ENCODE data around the gene EXOC6.
"Not testable (repeated sequence)": the region's sequence is repeated elsewhere in the genome, so short reads cannot be mapped to it uniquely, and the experiment has no call there.

Gene EXOC6

DNA sequence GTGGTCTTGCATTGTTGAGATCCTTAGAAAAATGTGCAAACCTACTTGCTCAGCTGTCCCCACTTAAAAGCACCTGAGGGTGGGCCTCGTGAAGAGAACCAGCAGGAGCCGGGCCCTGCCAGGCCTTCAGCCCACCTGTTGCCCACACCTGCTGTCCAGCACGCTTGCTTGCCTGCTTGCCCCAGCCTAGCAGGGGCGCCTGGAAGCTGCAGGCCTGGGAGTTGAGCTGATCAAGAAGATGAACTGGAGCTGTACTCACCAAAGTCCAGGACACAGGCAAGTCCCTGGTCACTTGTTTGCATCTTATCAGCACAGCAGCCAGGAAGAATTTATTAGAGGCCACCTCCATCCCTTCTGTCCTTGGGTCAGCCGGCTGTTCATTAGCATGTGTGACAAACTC is 248.6 kb downstream of the EXOC6 start:
- no peak overlapping the region for H3K27ac Mint-ChIP-seq (ENCODE audit: low read depth)
- no peaks in the 10 kb centered on the region for H3K9me3 Mint-ChIP-seq
- no peaks in the 10 kb centered on the region for H3K36me3 Mint-ChIP-seq (ENCODE audit: insufficient read depth)
- peaks cover 24% of the 10 kb centered on the region for H3K27me3 Mint-ChIP-seq
- H3K4me3 Mint-ChIP-seq: no peak overlapping the region
- DNase-seq (ENCODE audit: low spot score in 2 of 2): no peak
- H3K4me1 Mint-ChIP-seq: no peaks in the 10 kb centered on the region
- ATAC-seq (replicated peaks; ENCODE audit: extremely low read depth, poor library complexity, severe bottlenecking): no peak

DNA sequence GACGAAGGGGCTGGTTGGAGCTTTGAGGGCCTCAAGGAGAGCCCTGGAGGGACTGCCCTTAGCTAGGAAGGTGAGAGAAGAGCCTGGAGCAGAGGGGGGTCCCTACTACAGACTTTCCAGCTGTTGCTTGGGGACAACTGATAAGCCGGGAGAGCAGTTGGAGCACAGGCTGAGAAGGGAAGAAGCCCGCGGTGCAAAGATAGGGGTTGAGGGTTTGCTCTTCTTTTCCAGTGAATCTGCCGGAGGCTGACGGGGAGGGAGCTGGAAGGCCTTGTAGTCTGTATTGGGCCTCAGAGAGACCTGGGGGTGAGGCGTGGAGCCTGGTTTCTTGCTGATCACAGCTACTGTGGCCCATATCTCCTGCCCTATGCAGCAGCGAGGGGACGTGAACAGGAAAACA is 249.1 kb downstream of the EXOC6 start:
- Mint-ChIP-seq H3K36me3 (ENCODE audit: insufficient read depth) (no peaks in the 10 kb centered on the region), H3K27me3 (peaks cover 24% of the 10 kb centered on the region), H3K9me3 (no peaks in the 10 kb centered on the region), H3K4me1 (no peaks in the 10 kb centered on the region), H3K4me3 (no peak overlapping the region), H3K27ac (ENCODE audit: low read depth) (no peak overlapping the region)
- ATAC-seq (replicated peaks; ENCODE audit: extremely low read depth, poor library complexity, severe bottlenecking) (no peak), DNase-seq (ENCODE audit: low spot score in 2 of 2) (no peak)

DNA sequence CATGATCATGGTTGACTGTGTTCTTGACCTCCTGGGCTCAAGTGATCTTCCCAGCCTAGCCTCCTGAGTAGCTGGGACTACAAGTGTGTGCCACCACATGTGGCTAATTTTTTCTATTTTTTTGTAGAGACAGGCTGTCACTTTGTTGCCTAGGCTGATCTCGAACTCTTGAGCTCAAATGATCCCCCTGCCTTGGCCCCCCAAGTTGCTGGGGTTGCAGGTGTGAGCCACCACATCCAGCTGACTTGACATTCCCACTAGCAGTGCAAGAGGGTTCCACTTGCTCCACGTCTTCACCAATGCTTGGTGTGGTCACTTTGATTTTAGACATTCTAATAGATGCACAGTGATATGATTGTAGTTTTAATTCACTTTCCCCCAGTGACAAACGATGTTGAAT is 250.5 kb downstream of the EXOC6 start:
- H3K9me3 Mint-ChIP-seq: no peaks in the 10 kb centered on the region
- ATAC-seq (replicated peaks; ENCODE audit: extremely low read depth, poor library complexity, severe bottlenecking) (no peak), DNase-seq (ENCODE audit: low spot score in 2 of 2) (no peak)
- H3K4me1 Mint-ChIP-seq: no peaks in the 10 kb centered on the region
- H3K27me3 Mint-ChIP-seq: peaks cover 22% of the 10 kb centered on the region
- no peak overlapping the region for H3K27ac Mint-ChIP-seq (ENCODE audit: low read depth)
- H3K4me3 Mint-ChIP-seq: no peak overlapping the region
- no peaks in the 10 kb centered on the region for H3K36me3 Mint-ChIP-seq (ENCODE audit: insufficient read depth)

DNA sequence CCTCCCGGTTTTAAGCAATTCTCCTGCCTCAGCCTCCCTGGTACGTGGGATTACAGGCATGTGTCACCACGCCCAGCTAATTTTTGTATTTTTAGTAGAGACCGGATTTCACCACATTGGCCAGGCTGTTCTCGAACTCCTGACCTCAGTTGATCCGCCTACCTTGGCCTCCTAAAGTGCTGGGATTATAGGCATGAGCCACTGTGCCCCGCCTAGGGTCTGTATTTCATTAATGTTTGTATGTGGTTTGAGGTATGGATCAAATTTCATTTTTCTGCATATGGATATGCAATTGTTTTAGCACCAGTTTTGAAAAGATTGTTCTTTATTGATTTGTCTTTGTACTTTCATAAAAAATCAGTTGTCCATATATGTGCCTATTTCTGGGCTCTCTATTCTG is 251.3 kb downstream of the EXOC6 start:
- ATAC-seq (replicated peaks; ENCODE audit: extremely low read depth, poor library complexity, severe bottlenecking) (no peak), DNase-seq (ENCODE audit: low spot score in 2 of 2) (no peak)
- Mint-ChIP-seq H3K27me3 (peaks cover 18% of the 10 kb centered on the region), H3K36me3 (ENCODE audit: insufficient read depth) (no peaks in the 10 kb centered on the region), H3K4me3 (no peak overlapping the region), H3K9me3 (no peaks in the 10 kb centered on the region), H3K4me1 (no peaks in the 10 kb centered on the region), H3K27ac (ENCODE audit: low read depth) (no peak overlapping the region)

DNA sequence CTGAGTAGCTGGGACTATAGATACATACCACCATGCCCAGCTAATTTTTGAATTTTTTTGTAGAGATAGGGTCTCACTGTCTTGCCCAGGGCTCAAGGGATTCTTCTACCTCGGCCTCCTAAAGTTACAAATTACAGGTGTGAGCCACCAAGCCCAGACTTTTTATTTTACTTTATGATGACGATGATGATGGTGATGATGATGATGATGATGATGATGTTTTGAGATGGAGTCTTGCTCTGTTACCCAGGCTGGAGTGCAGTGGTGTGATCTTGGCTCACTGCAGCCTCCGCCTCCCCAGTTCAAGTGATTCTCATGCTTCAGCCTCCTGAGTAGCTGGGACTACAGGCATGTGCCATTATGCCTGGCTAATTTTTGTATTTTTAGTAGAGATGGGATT is 252.8 kb downstream of the EXOC6 start:
- not testable (repeated sequence) for H3K36me3 Mint-ChIP-seq (ENCODE audit: insufficient read depth); ATAC-seq (replicated peaks; ENCODE audit: extremely low read depth, poor library complexity, severe bottlenecking); H3K9me3 Mint-ChIP-seq

DNA sequence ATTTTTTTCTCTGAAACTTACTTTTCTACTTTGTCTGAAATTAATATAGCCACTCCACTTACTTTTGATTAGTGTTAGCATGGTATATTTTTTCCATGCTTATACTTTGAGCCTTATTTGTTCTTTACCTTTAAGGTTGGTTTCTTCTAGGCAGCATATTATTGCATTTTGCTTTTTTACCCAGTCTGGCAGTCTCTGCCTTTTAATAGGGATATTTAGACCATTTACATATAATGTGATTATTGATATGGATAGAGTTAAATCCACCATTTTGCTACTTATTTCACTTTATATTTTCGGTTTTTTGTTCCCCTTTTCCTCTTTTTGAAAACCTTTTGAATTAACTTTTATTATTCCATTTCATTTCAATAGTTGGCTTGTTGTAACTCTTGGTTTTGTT is 255.6 kb downstream of the EXOC6 start:
- Mint-ChIP-seq H3K27ac (ENCODE audit: low read depth) (no peak overlapping the region), H3K9me3 (no peaks in the 10 kb centered on the region), H3K27me3 (peaks cover 18% of the 10 kb centered on the region), H3K36me3 (ENCODE audit: insufficient read depth) (no peaks in the 10 kb centered on the region), H3K4me1 (no peaks in the 10 kb centered on the region), H3K4me3 (no peak overlapping the region)
- ATAC-seq (replicated peaks; ENCODE audit: extremely low read depth, poor library complexity, severe bottlenecking) (no peak), DNase-seq (ENCODE audit: low spot score in 2 of 2) (no peak)

More for the DNA sequence above, 252.8 kb downstream of the EXOC6 start:
- peaks cover 17% of the 10 kb centered on the region for H3K27me3 Mint-ChIP-seq
- H3K4me1 Mint-ChIP-seq; H3K4me3 Mint-ChIP-seq; H3K27ac Mint-ChIP-seq (ENCODE audit: low read depth); DNase-seq (ENCODE audit: low spot score in 2 of 2): not testable (repeated sequence)

DNA sequence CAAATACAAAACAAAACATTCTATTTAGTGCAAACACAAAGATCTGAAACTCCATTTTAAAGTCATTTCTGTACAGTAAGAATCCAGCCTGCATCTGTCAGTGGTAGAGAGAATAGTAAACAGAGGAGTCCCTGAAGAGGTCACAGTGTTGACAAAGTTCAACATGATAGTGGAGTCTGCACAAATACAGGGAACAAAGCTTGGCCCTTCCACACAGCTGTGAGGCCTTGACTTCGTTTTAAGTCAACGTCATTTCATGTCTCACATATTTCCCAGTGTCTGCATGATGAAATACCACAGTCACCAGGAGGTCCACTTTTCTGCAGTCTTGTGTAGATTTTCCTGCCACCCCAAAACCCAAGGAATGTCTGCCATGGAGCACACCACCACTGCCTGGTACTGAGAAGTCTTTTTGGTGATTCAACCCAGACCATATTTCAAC is 258.3 kb downstream of the EXOC6 start:
- H3K36me3 Mint-ChIP-seq (ENCODE audit: insufficient read depth): no peaks in the 10 kb centered on the region
- H3K4me3 Mint-ChIP-seq: no peak overlapping the region

More for the DNA sequence above, 258.3 kb downstream of the EXOC6 start:
- no peak for ATAC-seq (replicated peaks; ENCODE audit: extremely low read depth, poor library complexity, severe bottlenecking)
- no peaks in the 10 kb centered on the region for H3K9me3 Mint-ChIP-seq
- no peaks in the 10 kb centered on the region for H3K4me1 Mint-ChIP-seq
- no peak overlapping the region for H3K27ac Mint-ChIP-seq (ENCODE audit: low read depth)
- DNase-seq (ENCODE audit: low spot score in 2 of 2): no peak
- H3K27me3 Mint-ChIP-seq: peaks cover 34% of the 10 kb centered on the region

All from central memory CD8-positive, alpha-beta T cell (primary cell).